GM12878 (cell line): Measurements from ENCODE around the gene ATG9B. TPM values are rescaled to one million over a fixed set of nuclear protein-coding genes. Genes with fewer than 3 reads are reported as not detected.

Source experiments
- BCLAF1 ChIP-seq: fragments of 450-650 bp; IDR thresholded peaks from 2 replicates; pipeline ENCODE4 v1.6.1; 2017; ENCODE audit warnings: antibody characterized with exemption, mild to moderate bottlenecking, moderate library complexity
- BMI1 ChIP-seq: fragments of 450-650 bp; IDR thresholded peaks from 2 replicates; pipeline ENCODE4 v1.6.1; 2016; ENCODE audit warnings: mild to moderate bottlenecking, moderate library complexity, borderline replicate concordance
- EGR1 ChIP-seq, 2 experiments: IDR thresholded peaks; 1 replicate in 1 of 2; 2 replicates in 1 of 2; pipeline ENCODE4 v1.6.1; 2011 to 2012; ENCODE audit warnings: low read depth in 2 of 2, low read length in 2 of 2, borderline replicate concordance in 1 of 2, mild to moderate bottlenecking in 1 of 2, moderate library complexity in 1 of 2
- FOS ChIP-seq: IDR thresholded peaks from 3 replicates; pipeline ENCODE4 v1.6.1; 2011; ENCODE audit warnings: borderline replicate concordance; ENCODE audit not compliant: insufficient read length; ENCODE audit errors: extremely low read depth
- FOXM1 ChIP-seq: IDR thresholded peaks from 2 replicates; pipeline ENCODE4 v1.6.1; 2012; ENCODE audit warnings: low read depth, mild to moderate bottlenecking, inconsistent platforms, low read length, moderate library complexity
- HDAC2 ChIP-seq: fragments of 200-600 bp; sonication (generic); IDR thresholded peaks from 2 replicates; pipeline ENCODE4 v1.6.1; 2017
- IKZF1 ChIP-seq: fragments of 450-650 bp; conservative IDR thresholded peaks from 2 replicates; pipeline ENCODE4 v1.6.1; 2017; ENCODE audit warnings: antibody characterized with exemption, mild to moderate bottlenecking
- IKZF2 ChIP-seq, 2 experiments: fragments of 450-650 bp; IDR thresholded peaks; 2 replicates each; pipeline ENCODE4 v1.6.1; 2017; ENCODE audit warnings: mild to moderate bottlenecking in 2 of 2, moderate library complexity in 2 of 2
- POLR2AphosphoS5 ChIP-seq: IDR thresholded peaks from 2 replicates; pipeline ENCODE4 v1.6.1; 2011; ENCODE audit warnings: mild to moderate bottlenecking, low read length, inconsistent platforms
- RBBP5 ChIP-seq: fragments of 200-600 bp; sonication (generic); conservative IDR thresholded peaks from 2 replicates; pipeline ENCODE4 v1.6.1; 2016
- SREBF2 ChIP-seq: IDR thresholded peaks from 2 replicates; pipeline ENCODE4 v1.6.1; 2012; ENCODE audit warnings: mild to moderate bottlenecking, low read length
- SRF ChIP-seq, 2 experiments: IDR thresholded peaks; 2 replicates each; pipeline ENCODE4 v1.6.1; 2011; ENCODE audit warnings: low read depth in 2 of 2, low read length in 2 of 2, mild to moderate bottlenecking in 1 of 2, moderate library complexity in 1 of 2
- TCF3 ChIP-seq: IDR thresholded peaks from 2 replicates; pipeline ENCODE4 v1.6.1; 2012; ENCODE audit warnings: low read depth, mild to moderate bottlenecking, low read length, borderline replicate concordance; ENCODE audit not compliant: insufficient read depth
- YBX1 ChIP-seq: fragments of 450-650 bp; IDR thresholded peaks from 2 replicates; pipeline ENCODE4 v1.6.1; 2016; ENCODE audit warnings: antibody characterized with exemption
- YY1 ChIP-seq: IDR thresholded peaks from 2 replicates; pipeline ENCODE4 v1.6.1; 2011; ENCODE audit warnings: low read depth, mild to moderate bottlenecking, low read length
- ZNF24 ChIP-seq: fragments of 450-650 bp; IDR thresholded peaks from 2 replicates; pipeline ENCODE4 v1.6.1; 2017; ENCODE audit warnings: antibody characterized with exemption, mild to moderate bottlenecking
- ZSCAN29 ChIP-seq: fragments of 450-650 bp; IDR thresholded peaks from 2 replicates; pipeline ENCODE4 v1.6.1; 2017; ENCODE audit warnings: mild to moderate bottlenecking, moderate library complexity
- polyA plus RNA-seq, 11 experiments: library from polyadenylated mRNA; depleted of rRNA in 4 of 11; unstranded in 6 of 11; stranded (reverse) in 5 of 11; fragments of >200 nt; fragmentation: Nextera tagmentation in 4 of 11; fragmentation: Illumina TruSeq in 1 of 11; extraction: Ambion mirVana in 4 of 11; extraction: Trizol in 1 of 11; gene quantifications; 1 replicate in 1 of 11; 2 replicates in 10 of 11; pipeline versions ENCODE4 v1.2.1 to v1.2.3, GENCODE V29; 2011 to 2016; ENCODE audit warnings: inconsistent platforms in 2 of 11, missing spikeins in 2 of 11, low read depth in 1 of 11
- total RNA-seq, 4 experiments: library from RNA; depleted of rRNA in 3 of 4; stranded (reverse); fragments of >200 nt in 3 of 4; fragmentation: Illumina TruSeq in 1 of 4; extraction: Trizol in 1 of 4; gene quantifications; 2 replicates each; pipeline versions ENCODE4 v1.2.1 to v1.2.3, GENCODE V29; 2013 to 2021
- TF ChIP-seq, protein P1 (sequence below): fragments of 450-650 bp; IDR thresholded peaks from 2 replicates; pipeline ENCODE4 v1.6.1; 2017; ENCODE audit warnings: mild to moderate bottlenecking, moderate library complexity
- TF ChIP-seq, protein P2 (sequence below): fragments of 150-350 bp; IDR thresholded peaks from 2 replicates; pipeline ENCODE4 v1.6.1; 2014; ENCODE audit warnings: mild to moderate bottlenecking, low read depth, low read length

ATG9B gene
- total and polyA plus RNA-seq, 10 of the 15 experiments (the other 5 are each of a cell fraction or from before 2014, with no cell fraction given), result 0.01 to 0.83 (median 0.12) TPM; not detected in 2

DNA sequence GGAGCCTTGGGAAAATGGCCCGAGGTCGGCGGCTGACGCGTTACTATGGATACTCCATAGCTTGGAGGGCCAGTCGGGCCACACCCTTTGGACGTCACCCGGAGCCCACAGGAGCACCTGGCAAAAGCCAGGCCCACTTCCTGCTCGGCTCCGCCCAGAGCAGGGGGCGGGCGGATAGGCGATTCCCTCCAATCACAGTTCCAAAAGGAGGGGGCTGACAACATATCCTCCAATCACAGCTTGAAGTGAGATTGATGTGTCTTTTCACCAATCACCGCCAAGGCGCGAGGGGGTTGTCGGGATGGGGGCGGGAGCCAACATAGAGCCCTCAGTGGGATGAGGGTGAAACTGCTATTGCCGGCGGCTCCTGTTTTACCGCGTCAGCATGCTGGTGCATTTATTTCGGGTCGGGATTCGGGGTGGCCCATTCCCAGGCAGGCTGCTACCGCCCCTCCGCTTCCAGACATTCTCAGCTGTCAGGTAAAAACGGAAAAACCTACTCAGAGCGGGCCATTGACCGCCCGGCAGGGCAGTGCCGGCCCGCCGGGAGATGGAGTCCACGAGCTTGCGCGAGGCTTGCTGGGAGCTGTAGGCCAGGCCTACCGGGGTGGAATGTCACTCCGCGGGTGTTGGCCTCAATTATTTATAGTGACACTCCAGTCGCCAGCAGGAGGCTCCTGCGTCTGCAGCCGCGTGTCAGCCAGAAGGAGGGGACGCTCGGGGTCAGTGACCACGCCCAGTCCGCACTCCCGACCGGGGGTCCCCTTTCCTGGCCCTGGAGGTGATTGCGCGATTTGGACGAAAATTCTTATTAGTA, 4.0 kb upstream of the ATG9B start, which contains the start of gene ABCB8 (continued):
- TF ChIP-seq, protein P1, sequence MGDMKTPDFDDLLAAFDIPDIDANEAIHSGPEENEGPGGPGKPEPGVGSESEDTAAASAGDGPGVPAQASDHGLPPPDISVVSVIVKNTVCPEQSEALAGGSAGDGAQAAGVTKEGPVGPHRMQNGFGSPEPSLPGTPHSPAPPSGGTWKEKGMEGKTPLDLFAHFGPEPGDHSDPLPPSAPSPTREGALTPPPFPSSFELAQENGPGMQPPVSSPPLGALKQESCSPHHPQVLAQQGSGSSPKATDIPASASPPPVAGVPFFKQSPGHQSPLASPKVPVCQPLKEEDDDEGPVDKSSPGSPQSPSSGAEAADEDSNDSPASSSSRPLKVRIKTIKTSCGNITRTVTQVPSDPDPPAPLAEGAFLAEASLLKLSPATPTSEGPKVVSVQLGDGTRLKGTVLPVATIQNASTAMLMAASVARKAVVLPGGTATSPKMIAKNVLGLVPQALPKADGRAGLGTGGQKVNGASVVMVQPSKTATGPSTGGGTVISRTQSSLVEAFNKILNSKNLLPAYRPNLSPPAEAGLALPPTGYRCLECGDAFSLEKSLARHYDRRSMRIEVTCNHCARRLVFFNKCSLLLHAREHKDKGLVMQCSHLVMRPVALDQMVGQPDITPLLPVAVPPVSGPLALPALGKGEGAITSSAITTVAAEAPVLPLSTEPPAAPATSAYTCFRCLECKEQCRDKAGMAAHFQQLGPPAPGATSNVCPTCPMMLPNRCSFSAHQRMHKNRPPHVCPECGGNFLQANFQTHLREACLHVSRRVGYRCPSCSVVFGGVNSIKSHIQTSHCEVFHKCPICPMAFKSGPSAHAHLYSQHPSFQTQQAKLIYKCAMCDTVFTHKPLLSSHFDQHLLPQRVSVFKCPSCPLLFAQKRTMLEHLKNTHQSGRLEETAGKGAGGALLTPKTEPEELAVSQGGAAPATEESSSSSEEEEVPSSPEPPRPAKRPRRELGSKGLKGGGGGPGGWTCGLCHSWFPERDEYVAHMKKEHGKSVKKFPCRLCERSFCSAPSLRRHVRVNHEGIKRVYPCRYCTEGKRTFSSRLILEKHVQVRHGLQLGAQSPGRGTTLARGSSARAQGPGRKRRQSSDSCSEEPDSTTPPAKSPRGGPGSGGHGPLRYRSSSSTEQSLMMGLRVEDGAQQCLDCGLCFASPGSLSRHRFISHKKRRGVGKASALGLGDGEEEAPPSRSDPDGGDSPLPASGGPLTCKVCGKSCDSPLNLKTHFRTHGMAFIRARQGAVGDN, result 0 out of 2 replicates have a peak, but pooled peaks have one; percentile 52
- TF ChIP-seq TCF3 (peak; percentile 72; the same call in 1 of the 2 replicates), ZSCAN29 (no peak), BMI1 (peak; percentile 86), BCLAF1 (no peak), EGR1 (IDR thresholded peaks at IDR 0.05; ENCODE audit: borderline replicate concordance in 1 of 2, low read depth in 2 of 2, low read length in 2 of 2) (0 out of 3 replicates have a peak, but pooled peaks of 1 of the 2 experiments have one; percentile 32), IKZF1 (peak; percentile 94), ZNF24 (no peak), RBBP5 (no peak), SRF (IDR thresholded peaks at IDR 0.05; ENCODE audit: low read depth in 2 of 2, low read length in 2 of 2) (0 out of 4 replicates have a peak, but pooled peaks of 1 of the 2 experiments have one; percentile 30), YY1 (peak; percentile 86), POLR2AphosphoS5 (peak; percentile 50; the same call in 1 of the 2 replicates), IKZF2 (IDR thresholded peaks at IDR 0.05) (0 out of 4 replicates have a peak, but pooled peaks of 1 of the 2 experiments have one; percentile 22), FOS (peak; percentile 96), YBX1 (no peak), SREBF2 (0 out of 2 replicates have a peak, but pooled peaks have one; percentile 3), HDAC2 (0 out of 2 replicates have a peak, but pooled peaks have one; percentile 52), FOXM1 (peak; percentile 26; the same call in 1 of the 2 replicates)
- TF ChIP-seq, protein P2, sequence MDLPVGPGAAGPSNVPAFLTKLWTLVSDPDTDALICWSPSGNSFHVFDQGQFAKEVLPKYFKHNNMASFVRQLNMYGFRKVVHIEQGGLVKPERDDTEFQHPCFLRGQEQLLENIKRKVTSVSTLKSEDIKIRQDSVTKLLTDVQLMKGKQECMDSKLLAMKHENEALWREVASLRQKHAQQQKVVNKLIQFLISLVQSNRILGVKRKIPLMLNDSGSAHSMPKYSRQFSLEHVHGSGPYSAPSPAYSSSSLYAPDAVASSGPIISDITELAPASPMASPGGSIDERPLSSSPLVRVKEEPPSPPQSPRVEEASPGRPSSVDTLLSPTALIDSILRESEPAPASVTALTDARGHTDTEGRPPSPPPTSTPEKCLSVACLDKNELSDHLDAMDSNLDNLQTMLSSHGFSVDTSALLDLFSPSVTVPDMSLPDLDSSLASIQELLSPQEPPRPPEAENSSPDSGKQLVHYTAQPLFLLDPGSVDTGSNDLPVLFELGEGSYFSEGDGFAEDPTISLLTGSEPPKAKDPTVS, result no peak
